ENCODE data around the gene LPCAT1.

LPCAT1 gene

GRCh38 chr5:1419476-1420210, 104.1 kb downstream of the LPCAT1 start:
- in situ Hi-C loops (cut with MboI; ENCODE audit: low sequenced_read_pairs, unreplicated experiment), result no loop called here
- DNase-seq (ENCODE audit: low spot score), result no peak
- TF ChIP-seq CTCF (IDR thresholded peaks at IDR 0.05; ENCODE audit: borderline replicate concordance, control extremely low read depth, extremely low read depth, insufficient read depth, missing control alignments), result no peak

GRCh38 chr5:1418921-1419280, 104.9 kb downstream of the LPCAT1 start:
- no peak for TF ChIP-seq CTCF (IDR thresholded peaks at IDR 0.05; ENCODE audit: borderline replicate concordance, control extremely low read depth, extremely low read depth, insufficient read depth, missing control alignments)
- no peak for DNase-seq (ENCODE audit: low spot score)
- in situ Hi-C loops (cut with MboI; ENCODE audit: low sequenced_read_pairs, unreplicated experiment), result no loop called here

GRCh38 chr5:1418238-1418920, 105.4 kb downstream of the LPCAT1 start:
- no peak for DNase-seq (ENCODE audit: low spot score)
- TF ChIP-seq CTCF (IDR thresholded peaks at IDR 0.05; ENCODE audit: borderline replicate concordance, control extremely low read depth, extremely low read depth, insufficient read depth, missing control alignments), result no peak
- in situ Hi-C loops (cut with MboI; ENCODE audit: low sequenced_read_pairs, unreplicated experiment), result no loop called here

GRCh38 chr5:1417586-1418225, 106.1 kb downstream of the LPCAT1 start:
- TF ChIP-seq CTCF (IDR thresholded peaks at IDR 0.05; ENCODE audit: borderline replicate concordance, control extremely low read depth, extremely low read depth, insufficient read depth, missing control alignments), result no peak
- DNase-seq (ENCODE audit: low spot score), result no peak
- in situ Hi-C loops (cut with MboI; ENCODE audit: low sequenced_read_pairs, unreplicated experiment), result no loop called here

GRCh38 chr5:1416856-1417469, 106.8 kb downstream of the LPCAT1 start:
- no peak for TF ChIP-seq CTCF (IDR thresholded peaks at IDR 0.05; ENCODE audit: borderline replicate concordance, control extremely low read depth, extremely low read depth, insufficient read depth, missing control alignments)
- no peak for DNase-seq (ENCODE audit: low spot score)
- in situ Hi-C loops (cut with MboI; ENCODE audit: low sequenced_read_pairs, unreplicated experiment), result no loop called here

GRCh38 chr5:1415626-1416360, 108.0 kb downstream of the LPCAT1 start:
- no peak for DNase-seq (ENCODE audit: low spot score)
- in situ Hi-C loops (cut with MboI; ENCODE audit: low sequenced_read_pairs, unreplicated experiment), result no loop called here
- TF ChIP-seq CTCF (IDR thresholded peaks at IDR 0.05; ENCODE audit: borderline replicate concordance, control extremely low read depth, extremely low read depth, insufficient read depth, missing control alignments), result no peak

All from GM13976 (cell line).